Transverse colon (tissue), 4 donors: Measurements from ENCODE around the gene ASB1. TPM values are rescaled to one million over a fixed set of nuclear protein-coding genes. Genes with fewer than 3 reads are reported as not detected.

Experiments used
- DNase-seq: peaks from one replicate; pipeline ENCODE4 v3.0.0-alpha.2; 2019
- H3K27ac ChIP-seq, 4 donors: fragments of 200-600 bp; sonication (generic); 2 replicates each; pipeline ENCODE4 v1.5.1; 2016 to 2018; ENCODE audit warnings: inconsistent platforms in 4 of 4
- H3K27me3 ChIP-seq: fragments of 200-600 bp; sonication (generic); 2 replicates; pipeline ENCODE4 v1.5.1; 2017; ENCODE audit warnings: inconsistent platforms
- H3K36me3 ChIP-seq, 4 donors: fragments of 200-600 bp; sonication (generic); 2 replicates each; pipeline ENCODE4 v1.5.1; 2017 to 2019; ENCODE audit warnings: inconsistent platforms in 4 of 4
- H3K4me1 ChIP-seq, 4 donors: fragments of 200-600 bp; sonication (generic); 2 replicates each; pipeline ENCODE4 v1.5.1; 2017 to 2020; ENCODE audit warnings: inconsistent platforms in 4 of 4
- H3K4me3 ChIP-seq, 4 donors: fragments of 200-600 bp; sonication (generic); 1 replicate in 1 of 4; 2 replicates in 3 of 4; pipeline versions ENCODE4 v1.5.1 to v1.6.1; 2017 to 2019; ENCODE audit warnings: inconsistent platforms in 4 of 4
- H3K9me3 ChIP-seq, 2 donors: fragments of 200-600 bp; sonication (generic); 2 replicates each; pipeline ENCODE4 v1.5.1; 2017 to 2019; ENCODE audit warnings: inconsistent platforms in 2 of 2
- EP300 ChIP-seq: sonication (generic); formaldehyde crosslinking; IDR thresholded peaks from one replicate; pipeline ENCODE4 v1.6.1; 2017; ENCODE audit warnings: antibody characterized with exemption, low read depth
- POLR2A ChIP-seq: fragments of 450-650 bp; IDR thresholded peaks from one replicate; pipeline ENCODE4 v1.6.1; 2016; ENCODE audit warnings: antibody characterized with exemption, mild to moderate bottlenecking, moderate library complexity
- POLR2AphosphoS5 ChIP-seq, 3 donors: sonication (generic); formaldehyde crosslinking; IDR thresholded peaks; one replicate each; pipeline ENCODE4 v1.6.1; 2016; ENCODE audit warnings: antibody characterized with exemption in 3 of 3
- whole genome bisulfite sequencing, 2 donors: methylation state at CpG; one replicate each; pipeline ENCODE4 v1.1.5; 2018; ENCODE audit warnings: low coverage in 1 of 2; 5-methylcytosine and 5-hydroxymethylcytosine counted together
- in situ Hi-C, 4 donors: fragments of 200-750 bp; cut with MboI; loops; one replicate each; pipeline versions ENCODE4 v1.15.0 to v1.15.1; 2017; ENCODE audit warnings: low sequenced_read_pairs in 3 of 4, low pct_ligation_motif_present in 1 of 4, low pct_unique_long_range_greater_than_20kb in 1 of 4
- intact Hi-C: fragments of 100-400 bp; cut with DNase I; formaldehyde crosslinking; loops from one replicate; pipeline ENCODE4 v1.15.1; 2023; ENCODE audit warnings: low total_unique reads
- total RNA-seq, 4 donors: library from RNA; depleted of rRNA; stranded (reverse); fragments of >200 nt; gene quantifications; one replicate each; pipeline ENCODE4 v1.1.0, GENCODE V29; 2016
- TF ChIP-seq, protein P1 (sequence below), 5 experiments: fragments of 200-600 bp in 3 of 5; fragments of 450-650 bp in 2 of 5; sonication (generic) in 3 of 5; IDR thresholded peaks; 1 replicate in 2 of 5; 2 replicates in 3 of 5; pipeline ENCODE4 v1.5.1; 2016 to 2017; ENCODE audit warnings: antibody characterized with exemption in 5 of 5, inconsistent platforms in 3 of 5, mild to moderate bottlenecking in 2 of 5, moderate library complexity in 1 of 5

ASB1 gene
- total RNA-seq, 4 donors from 2014 or later, result 9.4 to 48.3 (median 17.2) TPM

DNA sequence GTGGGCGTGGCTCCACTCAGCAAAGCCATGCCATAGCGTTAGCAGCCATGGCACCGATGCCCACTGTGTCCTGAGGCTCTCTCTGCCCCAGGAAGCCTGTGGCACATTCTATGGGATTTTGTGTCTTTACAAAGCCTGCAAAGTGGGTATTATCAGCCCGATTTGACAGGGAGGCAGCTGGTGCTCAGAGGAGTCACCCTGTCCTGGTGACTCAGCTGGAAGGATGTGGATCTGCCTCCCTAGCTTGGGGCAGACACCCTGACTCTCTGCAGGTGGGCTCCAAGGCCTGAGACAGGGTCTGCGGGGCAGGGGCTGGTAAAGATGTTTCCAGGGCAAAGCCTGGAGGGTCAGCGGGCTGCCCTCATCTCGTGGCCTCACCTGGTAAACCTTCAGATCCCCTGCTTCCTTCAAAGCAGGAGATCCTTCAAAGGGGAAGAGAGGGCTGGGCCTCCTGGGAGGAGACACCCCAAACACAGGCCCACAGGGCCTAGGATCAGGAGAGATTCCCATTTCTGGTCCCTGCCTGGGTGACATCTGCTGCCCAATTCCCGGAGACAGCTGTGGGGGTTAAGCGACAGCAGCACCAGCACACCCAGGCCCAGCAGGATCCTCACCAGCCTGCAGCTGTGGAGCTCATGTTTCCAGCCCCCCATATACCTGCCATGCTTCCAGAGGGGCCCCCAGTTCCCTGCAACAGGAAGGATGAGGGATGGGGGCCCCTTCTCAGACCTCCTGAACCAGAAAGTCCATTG lies 3.0 kb upstream of the ASB1 start:
- Histone ChIP-seq H3K36me3 (no peaks in the 10 kb centered on the region), H3K4me3 (no peak overlapping the region), H3K27me3 (no peaks in the 10 kb centered on the region), H3K27ac (no peak overlapping the region), H3K4me1 (peaks cover 6 to 19% (median 15%) of the 10 kb centered on the region in 4 donors), H3K9me3 (no peaks in the 10 kb centered on the region)
- DNase-seq, result no peak
- intact Hi-C loops, result no loop called here
- WGBS, 2 donors, result 77% methylated on average over 9 of the region's 9 CpGs; no CpG with 5 or more reads in 1 of the 2 donors
- in situ Hi-C loops, result no loop called here
- TF ChIP-seq, protein P1, sequence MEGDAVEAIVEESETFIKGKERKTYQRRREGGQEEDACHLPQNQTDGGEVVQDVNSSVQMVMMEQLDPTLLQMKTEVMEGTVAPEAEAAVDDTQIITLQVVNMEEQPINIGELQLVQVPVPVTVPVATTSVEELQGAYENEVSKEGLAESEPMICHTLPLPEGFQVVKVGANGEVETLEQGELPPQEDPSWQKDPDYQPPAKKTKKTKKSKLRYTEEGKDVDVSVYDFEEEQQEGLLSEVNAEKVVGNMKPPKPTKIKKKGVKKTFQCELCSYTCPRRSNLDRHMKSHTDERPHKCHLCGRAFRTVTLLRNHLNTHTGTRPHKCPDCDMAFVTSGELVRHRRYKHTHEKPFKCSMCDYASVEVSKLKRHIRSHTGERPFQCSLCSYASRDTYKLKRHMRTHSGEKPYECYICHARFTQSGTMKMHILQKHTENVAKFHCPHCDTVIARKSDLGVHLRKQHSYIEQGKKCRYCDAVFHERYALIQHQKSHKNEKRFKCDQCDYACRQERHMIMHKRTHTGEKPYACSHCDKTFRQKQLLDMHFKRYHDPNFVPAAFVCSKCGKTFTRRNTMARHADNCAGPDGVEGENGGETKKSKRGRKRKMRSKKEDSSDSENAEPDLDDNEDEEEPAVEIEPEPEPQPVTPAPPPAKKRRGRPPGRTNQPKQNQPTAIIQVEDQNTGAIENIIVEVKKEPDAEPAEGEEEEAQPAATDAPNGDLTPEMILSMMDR (IDR thresholded peaks at IDR 0.05), result no peak
- TF ChIP-seq EP300 (no peak), POLR2AphosphoS5 (IDR thresholded peaks at IDR 0.05) (no peak), POLR2A (no peak)

DNA sequence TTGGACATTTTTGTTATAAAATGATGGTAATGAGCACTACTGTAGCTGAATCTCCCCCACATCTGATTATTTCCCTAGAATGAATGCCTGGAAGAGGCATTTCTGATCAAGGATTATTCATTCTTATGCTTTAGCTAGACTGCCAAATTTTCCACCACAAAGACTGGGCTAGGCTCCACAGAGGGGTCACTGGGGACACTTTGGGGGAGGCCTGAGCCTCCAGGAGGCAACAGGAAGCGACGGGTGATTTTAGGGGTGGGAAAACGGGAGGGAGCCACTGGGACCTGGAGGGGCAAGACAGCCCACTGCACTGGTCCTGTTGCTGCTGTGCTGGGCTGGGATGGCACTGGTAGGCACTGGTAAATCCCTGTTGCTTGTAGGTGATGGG lies 2.4 kb upstream of the ASB1 start:
- intact Hi-C loops, result no loop called here
- no peak overlapping the region for H3K4me3 ChIP-seq
- TF ChIP-seq EP300 (no peak), POLR2A (no peak), POLR2AphosphoS5 (IDR thresholded peaks at IDR 0.05) (no peak)
- TF ChIP-seq, protein P1 (IDR thresholded peaks at IDR 0.05), result no peak
- DNase-seq, result no peak
- H3K9me3 ChIP-seq, result no peaks in the 10 kb centered on the region
- H3K36me3 ChIP-seq, result no peaks in the 10 kb centered on the region
- in situ Hi-C loops, result no loop called here
- H3K4me1 ChIP-seq, result peaks cover 6 to 23% (median 15%) of the 10 kb centered on the region in 4 donors
- no peaks in the 10 kb centered on the region for H3K27me3 ChIP-seq
- no peak overlapping the region for H3K27ac ChIP-seq
- WGBS, 2 donors, result 69% methylated on average over 3 of the region's 3 CpGs; no CpG with 5 or more reads in 1 of the 2 donors

DNA sequence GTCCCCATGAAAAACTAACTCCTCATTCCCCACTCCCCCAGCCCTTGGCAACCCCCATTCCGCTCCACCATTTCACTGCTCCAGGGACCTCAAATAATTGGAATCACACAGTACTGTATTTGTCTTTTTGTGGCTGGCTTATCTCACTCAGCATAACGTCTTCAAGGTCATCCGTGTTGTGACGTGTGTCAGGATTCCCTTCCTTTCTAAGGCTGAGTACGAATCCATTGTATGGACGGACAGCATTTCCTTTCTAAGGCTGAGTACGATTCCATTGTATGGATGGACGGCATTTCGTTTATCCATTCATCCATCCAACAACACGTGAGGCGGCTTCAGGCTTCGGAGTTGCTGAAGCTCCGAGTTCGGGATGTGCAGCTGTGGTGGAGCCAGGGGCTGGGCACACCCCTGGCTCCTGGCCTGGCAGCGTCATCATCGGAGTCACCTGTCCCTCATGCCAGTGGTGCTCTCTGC lies 1.2 kb upstream of the ASB1 start:
- H3K27me3 ChIP-seq, result no peaks in the 10 kb centered on the region
- peak overlapping the region in 2 of 4 donors; percentile 91 to 94 for H3K27ac ChIP-seq
- in situ Hi-C loops, result no loop called here
- intact Hi-C loops, result no loop called here
- H3K36me3 ChIP-seq, result no peaks in the 10 kb centered on the region
- H3K4me3 ChIP-seq, result peak overlapping the region in 3 of 4 donors; percentile 85 to 90 (median 87)
- DNase-seq, result peak; percentile 45
- no peak for TF ChIP-seq EP300
- TF ChIP-seq, protein P1 (IDR thresholded peaks at IDR 0.05), result no peak
- no peak for TF ChIP-seq POLR2A
- TF ChIP-seq POLR2AphosphoS5 (IDR thresholded peaks at IDR 0.05), result no peak
- WGBS, 2 donors, result 50 to 67% methylated on average over 5 to 16 of the region's 16 CpGs
- peaks cover 6 to 23% (median 15%) of the 10 kb centered on the region in 4 donors for H3K4me1 ChIP-seq
- H3K9me3 ChIP-seq, result no peaks in the 10 kb centered on the region

DNA sequence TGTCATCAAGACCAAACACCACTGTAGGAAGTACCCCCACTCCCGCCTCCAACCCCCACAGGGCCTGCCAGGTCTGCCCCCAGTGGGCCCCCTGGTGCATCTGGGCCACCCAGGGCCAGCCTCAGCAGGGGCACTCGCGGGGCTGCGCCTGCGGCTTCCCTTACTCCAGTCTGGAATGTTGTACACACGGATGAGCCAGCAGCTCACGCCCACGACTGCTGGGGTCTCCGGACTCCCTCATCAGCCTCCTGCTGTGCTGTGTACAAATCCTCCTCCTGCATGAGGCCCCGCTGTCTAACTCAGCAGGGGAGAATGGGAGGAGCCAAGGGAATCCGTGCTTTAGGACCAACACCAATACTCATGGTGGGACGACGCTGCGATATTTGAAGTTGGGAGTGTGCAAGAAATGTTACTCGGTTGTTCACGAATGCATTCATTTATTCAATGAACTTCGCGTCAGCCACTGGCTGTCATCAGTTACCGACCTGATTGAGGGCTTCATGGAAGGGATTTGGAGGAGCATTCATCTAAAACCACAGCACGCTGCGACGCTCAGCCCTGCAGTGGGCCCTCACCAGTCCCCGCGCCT lies 654 bp upstream of the ASB1 start:
- no peak for DNase-seq
- Histone ChIP-seq H3K4me3 (peak overlapping the region; percentile 85 to 90 (median 86)), H3K4me1 (peaks cover 6 to 23% (median 15%) of the 10 kb centered on the region in 4 donors), H3K9me3 (no peaks in the 10 kb centered on the region), H3K36me3 (no peaks in the 10 kb centered on the region), H3K27me3 (no peaks in the 10 kb centered on the region), H3K27ac (peak overlapping the region; percentile 91 to 97 (median 94))
- in situ Hi-C loops, result no loop called here
- intact Hi-C loops, result no loop called here
- TF ChIP-seq POLR2A (no peak), POLR2AphosphoS5 (IDR thresholded peaks at IDR 0.05) (no peak), EP300 (no peak)
- TF ChIP-seq, protein P1 (IDR thresholded peaks at IDR 0.05), result no peak
- WGBS, 2 donors, result 13% methylated on average over 19 of the region's 24 CpGs; no CpG with 5 or more reads in 1 of the 2 donors
